ENCODE results near the gene C16orf74. TPM values are rescaled to one million over a fixed set of nuclear protein-coding genes. Genes with fewer than 3 reads are reported as not detected.

Gene C16orf74
- polyA plus RNA-seq, 3 donors = 4.1 to 4.9 (median 4.9) TPM

DNA sequence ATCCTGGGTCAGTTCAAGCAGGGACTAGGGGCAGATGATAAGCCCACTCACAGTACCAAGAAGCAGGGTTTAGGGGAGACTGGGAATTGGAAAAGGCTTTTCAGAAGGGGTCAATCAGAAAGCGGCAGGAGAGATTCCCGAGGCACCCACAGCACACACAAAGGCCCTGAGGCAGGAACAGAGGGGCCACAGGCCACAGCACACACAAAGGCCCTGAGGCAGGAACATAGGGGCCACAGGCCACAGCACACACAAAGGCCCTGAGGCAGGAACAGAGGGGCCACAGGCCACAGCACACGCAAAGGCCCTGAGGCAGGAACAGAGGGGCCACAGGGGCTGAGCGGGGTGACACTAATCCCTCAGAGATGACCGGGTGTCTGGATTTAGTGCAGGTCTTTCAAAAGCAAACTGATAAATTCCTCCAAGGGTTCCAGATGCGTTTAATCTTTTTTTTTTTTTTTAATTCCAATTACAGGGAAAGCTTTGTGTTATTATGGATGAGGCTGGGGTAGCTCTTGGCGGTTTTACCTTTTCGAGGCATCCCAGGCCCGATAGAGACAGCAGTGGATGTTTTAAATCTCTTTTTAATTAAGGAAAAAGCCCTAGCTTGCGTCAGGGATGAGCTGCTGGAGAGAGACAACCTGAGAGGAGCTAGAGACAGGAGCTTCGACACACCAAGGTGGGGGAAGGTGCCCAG is 31.1 kb downstream of the C16orf74 start:
- DNase-seq = no peak

DNA sequence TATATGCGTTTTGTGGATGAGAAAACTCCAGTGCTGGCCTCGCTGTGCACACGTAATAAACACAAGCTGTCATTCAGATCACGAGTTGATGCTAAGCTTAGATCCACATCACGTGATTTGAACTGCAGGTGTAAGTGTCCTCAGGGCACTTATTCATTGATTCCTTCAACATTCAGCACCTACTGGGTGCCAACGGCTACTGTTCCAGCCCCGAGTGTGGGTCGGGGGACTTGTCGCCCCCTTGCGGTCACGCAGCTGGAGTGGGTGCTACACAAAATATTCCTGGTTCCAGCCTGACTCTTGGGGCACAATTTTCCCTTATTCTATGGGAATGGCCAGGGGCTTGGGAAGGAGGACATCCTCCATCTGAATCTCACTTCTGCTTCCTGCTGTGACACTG is 32.2 kb downstream of the C16orf74 start:
- DNase-seq = no peak

DNA sequence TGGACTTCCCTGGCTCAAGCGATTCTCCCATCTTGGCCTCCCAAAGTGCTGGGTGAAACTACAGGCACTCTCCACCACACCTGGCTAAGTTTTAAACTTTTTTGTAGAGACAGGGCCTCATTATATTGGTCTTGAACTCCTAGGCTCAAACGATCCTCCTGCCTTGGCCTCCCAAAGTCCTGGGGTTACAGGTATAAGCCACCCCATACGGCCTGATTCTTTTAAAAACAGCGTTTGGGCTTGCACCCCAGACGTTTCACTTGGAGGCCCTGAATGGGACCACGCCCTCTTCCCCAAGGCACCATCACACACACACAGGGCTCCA is 32.8 kb downstream of the C16orf74 start:
- no peak for DNase-seq

DNA sequence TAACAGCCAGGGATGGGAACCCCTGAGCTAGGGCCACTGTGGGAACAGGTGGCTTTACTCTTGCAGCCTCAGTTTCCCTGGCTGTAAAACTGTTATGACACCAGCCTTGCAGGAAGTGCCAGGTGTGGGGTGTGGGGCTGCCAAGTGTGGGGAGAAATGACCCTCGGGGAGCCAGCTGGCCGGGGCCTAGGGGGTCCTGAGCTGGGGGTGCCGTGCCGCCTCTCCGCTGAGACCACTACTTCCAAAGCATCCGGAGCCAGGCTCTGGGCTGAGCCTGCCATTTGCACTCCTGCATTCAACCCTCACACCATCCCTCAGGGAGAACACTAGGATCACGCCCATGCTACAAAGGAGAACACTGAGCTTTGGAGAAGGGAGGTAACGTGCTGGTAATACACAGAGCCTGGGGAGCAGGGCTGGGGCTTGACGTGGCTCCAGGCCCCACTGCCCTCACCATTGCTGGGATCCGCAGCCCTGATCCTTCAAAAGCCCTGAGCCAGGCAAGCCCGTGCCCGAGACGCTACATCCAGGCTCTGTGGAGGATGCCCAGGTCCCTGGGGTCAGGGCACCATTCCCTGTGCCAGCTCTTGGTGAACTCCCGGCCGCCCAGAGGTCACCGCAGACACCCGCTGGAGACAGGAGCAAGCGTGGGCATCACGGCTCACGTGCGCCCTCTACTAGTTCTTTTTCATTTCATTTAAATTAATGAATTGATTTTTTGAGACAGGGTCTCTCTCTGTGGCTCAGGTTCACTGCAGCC is 33.3 kb downstream of the C16orf74 start:
- peak; percentile 61 for DNase-seq

DNA sequence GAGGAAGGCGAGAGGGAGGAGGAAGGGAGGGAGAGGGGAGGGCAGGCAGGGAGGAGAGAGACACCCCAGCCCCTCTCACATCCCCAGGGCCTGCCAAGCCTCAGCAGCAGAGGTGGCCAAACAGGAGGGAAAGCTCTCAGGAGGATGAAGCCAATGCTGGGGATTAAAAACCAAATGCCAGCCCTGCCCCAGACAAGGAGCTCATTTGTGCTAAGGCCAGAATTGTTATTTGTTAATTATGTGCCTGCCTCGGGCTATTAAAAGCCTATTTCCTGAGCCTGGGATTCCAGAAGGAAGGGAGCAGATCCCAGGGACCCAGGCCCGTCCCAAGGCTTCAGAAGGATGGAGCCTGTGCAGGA is 34.2 kb downstream of the C16orf74 start:
- DNase-seq = no peak

DNA sequence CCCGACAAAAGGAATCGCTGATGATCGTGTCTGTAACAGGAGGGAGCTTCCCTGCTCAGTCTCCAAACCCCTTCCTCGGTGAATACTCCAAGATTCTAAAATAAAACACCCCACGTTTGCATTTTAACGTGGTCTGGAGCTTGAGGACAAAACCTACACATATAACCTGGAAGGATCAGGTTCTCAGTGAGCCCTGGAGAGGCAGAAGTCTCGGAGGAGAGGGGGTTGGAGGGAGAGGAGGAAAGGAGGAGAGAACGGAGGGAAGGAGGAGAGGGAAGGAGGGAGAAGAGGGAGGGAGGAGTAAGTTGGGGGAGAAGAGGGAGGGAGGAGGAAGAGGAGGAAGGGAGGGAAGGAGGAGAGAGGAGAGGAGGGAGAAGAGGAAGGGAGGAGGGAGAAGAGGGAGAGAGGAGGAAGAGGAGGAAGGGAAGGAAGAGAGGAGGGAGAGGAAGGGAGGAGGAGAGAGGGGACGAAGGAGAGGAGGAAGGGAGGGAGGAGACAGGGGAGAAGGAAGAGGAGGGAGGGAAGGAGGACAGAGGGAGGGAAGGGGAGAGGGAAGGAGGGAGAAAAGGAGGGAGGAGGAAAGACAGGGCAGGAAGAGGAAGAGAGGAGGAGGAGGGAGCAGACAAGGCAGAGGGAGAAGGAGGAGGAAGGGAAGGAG is 34.7 kb downstream of the C16orf74 start:
- DNase-seq = no peak

DNA sequence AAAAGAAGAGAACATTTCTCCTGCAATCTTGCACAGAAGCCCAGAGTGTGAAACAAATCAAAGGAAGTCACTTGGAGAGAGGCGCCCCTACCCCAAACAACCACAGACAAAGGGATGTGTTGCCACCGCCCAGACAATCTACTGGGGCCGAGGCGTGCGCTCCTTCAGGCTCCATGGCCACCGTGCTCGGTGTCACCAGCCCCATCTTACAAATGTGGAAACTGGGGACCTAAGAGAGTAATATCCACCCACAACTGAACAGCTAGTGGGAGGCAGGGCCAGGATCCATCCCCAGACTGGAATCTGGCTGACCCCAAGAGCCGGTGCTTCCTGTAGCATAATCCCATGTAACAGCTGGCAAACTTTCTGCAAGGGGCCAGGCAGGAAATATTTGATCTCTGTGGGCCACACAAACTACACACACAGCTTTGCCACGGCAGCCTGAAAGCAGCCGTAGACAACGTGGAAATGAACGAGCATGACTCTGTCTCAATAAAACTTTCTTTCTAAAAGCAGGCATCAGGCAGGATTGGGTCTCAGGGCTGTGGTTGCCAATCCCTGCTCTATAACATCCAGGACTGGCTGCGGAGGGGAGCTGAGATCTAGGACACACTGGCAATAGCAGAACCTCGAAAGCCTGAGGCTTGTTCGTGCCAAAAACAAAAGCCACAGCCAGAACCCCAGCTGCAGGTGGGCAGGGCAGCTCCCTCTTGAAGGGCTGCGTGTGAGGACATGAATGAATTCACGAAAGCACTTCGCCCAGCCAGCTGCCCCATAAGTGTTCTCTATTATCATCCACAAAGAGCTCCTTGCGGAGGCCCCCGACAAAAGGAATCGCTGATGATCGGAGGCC is 35.5 kb downstream of the C16orf74 start:
- no peak for DNase-seq

DNA sequence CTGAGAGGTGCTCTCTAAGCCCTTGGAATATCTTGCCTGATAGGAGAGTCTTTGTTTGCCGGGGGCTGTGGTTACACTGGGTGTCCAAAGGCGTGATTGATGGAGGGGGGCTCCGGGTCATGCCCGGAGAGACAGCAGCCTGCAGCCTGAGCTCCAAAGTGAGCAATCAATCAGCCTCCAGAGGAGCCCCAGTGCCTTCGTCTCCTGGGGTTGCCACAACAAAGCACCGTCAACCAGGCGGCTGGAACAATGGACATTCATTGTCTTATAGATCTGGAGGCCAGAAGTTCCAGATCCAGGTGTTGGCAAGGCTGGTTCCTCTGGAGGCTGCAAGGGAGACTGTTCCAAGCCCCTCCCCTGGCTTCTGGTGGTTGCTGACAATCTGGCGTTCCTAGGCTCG is 38.1 kb downstream of the C16orf74 start:
- no peak for DNase-seq

DNA sequence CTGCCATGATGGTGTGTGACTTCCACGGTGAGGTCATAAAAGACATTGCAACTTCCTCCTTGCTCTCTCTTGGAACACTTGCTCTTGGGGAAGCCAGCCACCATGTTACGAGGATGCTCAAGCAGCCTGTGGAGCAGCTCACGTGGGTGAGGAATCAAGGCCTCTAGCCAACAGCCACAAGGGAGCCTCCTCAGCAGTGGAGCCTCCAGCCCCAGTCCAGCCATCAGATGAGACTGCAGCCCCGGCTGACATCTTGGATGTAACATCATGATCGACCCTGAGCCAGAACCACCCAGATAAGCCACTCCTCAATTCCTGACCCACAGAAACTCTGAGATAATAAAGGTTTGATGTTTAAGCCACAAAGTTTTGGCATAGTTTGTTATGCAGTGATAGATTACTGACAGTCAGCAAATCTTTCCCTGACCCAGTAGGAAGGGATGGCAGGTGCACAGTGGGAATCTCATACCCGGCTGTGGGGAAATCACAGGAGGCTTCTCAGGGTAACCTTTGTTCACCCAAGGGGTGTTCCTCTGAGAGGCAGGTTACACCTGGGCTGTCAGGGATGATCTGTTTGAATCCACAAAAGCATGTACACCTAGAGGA is 38.8 kb downstream of the C16orf74 start:
- DNase-seq = no peak

DNA sequence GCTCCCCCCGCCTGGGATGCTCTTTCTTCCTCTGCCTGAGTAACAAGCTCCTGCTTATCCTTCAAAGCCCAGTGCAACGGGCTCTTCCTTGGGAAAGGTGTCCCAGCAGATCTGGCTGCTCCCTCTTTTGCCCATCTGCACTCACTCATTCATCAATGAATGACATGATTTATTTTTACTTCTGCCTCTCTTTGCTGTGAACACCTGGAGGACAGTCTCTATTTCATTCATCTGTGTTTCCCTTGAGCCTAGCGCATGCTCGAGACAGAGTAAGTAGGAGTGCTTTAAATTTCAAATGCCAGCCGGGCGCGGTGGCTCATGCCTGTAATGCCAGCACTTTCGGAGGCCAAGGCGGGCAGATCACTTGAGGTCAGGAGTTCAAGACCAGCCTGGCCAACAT is 40.2 kb downstream of the C16orf74 start:
- no peak for DNase-seq

DNA sequence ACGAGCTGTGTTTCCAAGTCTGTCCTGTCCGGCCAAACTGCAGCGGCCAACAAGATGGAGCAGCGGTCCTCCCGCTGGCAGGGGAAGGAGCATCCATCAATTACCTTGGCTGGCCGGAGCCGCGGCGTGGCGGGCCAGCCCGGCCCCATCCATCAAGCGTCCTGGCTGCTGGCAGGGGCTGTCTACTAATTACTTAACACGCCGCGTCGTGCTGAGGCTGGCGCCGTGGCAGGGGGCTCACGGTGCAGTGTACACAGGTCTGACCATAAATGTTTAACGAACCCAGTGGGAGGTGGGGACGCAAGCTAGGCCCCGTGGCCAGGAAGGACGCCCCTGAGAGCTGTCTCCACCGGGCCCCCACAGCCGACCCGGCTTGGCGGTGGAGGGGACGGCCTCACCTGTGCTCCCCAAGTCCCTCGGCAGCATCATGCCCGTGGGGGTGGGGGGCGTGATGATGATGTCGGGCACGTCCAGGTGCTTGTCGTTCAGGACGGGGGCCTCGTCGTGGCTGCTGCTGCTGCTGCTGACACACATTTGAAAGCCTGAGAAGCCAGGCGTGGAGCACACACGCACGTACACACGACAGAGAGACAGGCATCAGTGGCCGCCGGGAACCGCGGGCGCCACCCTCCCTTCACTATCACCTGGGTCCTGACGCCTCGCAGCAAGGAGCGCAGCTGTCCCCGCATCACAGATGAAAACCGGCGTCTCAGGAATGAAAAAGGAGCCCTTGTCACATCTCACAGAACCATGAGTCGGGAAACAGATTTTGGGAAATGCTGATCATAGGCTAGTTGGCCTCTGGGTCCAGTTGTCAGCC is 40.9 kb downstream of the C16orf74 start:
- DNase-seq = no peak

DNA sequence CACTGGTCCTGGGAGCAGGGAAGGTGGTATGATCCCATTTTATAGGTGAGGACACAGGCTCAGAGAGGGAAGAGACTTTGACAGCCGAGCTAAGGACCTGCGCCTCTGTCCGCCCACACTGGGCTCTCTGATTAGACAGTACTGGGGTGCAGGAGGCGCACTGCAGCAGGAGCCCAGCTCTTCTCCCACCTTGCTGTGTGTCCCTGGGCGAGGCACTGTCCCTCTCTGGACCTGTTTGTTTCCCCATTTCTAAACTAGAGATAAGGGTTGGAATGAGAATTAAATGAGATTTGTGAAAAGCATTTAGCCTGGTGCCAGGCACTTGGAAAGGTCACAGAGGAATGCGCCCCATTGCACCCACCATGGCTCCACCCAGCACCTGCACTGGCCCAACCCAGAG is 42.6 kb downstream of the C16orf74 start:
- DNase-seq = no peak

DNA sequence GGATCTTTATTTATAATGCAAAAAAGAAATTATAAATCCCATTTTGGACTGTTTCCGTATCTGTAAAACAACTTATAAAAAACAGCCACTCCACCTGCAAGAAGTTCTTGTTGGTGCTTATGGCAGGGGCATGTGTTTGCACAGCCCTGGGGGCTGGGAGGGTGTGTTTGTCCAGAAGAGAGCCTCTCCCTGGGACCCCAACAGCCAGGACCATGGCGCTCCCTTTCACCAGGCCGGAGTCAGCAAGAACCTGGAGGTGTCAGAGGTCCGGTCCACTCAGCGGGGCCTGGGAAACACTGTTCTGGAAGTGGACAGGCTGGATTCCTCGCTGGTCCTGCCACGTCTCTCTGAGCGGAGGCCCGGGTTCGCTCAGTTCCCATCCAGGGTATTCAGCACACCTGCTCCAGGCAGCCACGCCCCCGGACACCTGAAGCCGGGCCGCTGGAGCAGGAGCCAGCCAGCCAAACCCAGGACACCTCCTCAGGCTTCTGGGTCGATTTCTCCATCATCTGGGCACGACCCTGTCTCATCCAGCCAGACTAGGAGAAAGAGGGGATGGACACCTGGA is 43.3 kb downstream of the C16orf74 start:
- DNase-seq = no peak

DNA sequence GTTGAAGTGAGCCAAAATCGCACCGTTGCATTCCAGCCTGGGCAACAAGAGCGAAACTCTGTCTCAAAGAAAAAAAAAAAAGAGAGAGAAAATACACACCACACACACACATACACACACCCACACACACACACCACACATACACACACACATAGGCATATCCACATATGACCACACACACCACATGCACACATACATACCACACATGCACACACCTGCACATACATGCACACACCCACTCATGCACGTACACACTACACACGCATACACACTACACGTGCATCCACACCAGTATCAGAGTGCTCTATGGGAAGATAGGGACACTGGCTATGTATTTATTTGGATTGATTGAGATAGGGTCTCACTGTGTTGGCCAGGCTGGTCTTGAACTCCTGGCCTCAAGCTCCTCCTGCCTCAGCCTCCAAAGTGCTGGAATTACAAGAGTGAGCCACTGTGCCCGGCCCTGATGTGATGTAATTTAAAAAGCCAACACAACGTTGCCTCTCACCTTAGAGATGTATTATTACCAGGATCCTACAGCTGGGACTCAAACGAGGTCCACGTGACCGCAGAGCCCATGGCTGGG is 44.4 kb downstream of the C16orf74 start:
- DNase-seq = no peak

DNA sequence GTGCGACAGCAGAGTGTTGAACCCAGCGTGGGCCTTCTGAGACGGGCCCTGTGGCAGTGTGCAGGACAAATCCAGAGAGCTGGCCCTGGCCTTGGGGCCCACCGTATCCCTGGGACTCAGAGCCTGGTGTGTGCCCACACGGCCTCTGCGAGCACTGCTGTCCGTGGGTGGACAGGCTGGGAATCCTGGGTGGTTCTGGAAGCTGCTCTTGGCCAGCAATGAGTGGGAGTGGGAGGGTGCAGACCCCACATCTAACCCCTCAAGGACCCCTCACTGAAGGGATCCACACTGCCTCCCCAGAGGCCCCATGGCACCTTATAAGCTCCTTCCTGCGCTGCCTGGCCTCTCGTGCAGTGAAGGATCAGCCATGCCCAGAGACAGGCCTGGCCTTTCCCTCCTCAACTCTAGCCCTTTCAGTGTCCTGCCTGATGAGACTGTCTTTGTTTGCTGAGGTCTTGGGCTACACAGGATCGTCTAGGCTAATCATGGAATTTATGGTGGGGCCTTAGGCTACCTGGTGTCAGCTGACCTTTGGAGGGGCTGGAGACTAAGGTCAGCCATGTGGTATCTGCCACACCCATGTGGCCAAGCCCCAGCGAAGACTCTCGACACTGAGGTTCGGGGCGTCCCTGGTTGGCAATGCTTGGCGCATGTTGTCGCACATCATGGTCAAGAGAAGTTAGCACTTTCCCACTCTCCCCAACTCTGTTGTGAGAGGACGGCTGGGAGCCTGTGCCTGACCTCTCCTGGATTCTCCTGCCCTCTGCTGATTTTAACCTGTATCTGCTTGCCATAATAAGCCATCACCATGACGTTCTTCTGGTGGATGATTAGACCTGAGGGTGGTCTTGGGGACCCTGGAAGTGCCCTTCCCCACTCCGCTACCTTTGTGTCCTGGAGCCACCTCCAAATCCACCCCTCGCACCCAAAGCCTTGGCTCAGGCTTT is 45.7 kb downstream of the C16orf74 start:
- no peak for DNase-seq

DNA sequence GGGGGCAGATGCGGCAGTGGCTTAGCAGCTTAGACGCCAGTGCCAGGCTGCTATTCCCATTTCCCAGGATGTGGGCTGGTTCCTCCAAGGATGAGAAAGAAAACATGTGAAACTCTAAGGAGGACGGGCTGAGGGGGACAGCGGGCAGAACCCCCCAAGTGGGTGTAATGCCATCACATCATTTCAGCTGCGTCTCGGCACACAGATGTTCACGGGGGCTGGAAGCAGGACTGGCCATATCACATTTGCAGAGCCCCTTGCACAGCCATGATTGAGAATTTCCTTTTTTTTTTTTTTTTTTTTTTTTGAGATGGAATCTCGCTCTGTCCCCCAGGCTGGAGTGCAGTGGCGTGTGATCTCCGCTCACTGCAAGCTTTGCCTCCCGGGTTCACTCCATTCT is 46.9 kb downstream of the C16orf74 start:
- no peak for DNase-seq

DNA sequence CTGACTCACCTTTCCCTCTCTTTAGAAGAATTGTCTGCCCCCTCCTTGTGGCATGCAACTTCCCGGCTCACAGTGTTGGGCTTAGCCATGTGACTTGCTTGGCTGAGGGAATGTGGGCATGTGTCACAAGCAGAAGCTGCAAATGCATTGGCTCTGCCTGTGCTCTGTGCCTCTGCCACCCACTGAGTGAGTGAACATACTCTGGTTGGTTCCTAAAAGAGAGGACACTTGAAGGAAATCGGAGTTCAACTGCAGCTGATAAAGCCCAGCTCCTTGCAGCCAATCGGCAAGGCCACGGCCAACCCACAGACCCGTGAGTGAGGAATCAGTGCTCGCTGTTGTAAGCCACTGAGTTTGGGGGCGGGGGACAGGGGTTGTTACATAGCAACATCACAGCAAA is 51.3 kb downstream of the C16orf74 start:
- DNase-seq = no peak

DNA sequence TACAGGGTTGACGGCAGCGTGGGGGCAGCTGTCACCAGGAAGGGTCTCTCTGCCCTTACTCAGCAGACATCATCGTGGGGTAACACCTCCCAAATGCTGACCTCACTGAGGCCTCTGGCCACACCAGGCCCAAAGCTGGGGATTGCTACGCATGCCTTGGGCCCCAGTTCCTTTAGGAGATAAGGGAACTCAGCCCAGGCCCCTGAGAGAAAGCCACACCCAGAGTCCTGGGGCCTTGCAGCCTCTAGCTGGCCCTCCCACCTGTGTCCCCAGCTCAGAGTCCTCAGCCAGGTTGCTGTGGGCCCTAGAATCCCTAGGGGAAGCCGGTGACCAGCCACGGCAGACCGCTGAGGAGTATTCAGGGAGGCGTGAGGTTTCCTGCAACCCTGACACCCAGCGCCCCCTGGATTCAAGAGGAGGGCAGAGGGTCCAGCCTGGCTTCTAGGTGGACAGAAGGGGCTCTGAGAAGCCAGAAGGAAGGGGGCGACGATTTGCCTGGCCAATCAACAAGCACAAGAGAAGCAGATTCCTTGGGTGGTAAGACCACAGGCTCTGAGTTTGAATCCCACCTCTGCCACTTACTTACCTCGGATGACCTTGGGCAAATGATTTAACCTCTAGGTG is 51.8 kb downstream of the C16orf74 start:
- no peak for DNase-seq

DNA sequence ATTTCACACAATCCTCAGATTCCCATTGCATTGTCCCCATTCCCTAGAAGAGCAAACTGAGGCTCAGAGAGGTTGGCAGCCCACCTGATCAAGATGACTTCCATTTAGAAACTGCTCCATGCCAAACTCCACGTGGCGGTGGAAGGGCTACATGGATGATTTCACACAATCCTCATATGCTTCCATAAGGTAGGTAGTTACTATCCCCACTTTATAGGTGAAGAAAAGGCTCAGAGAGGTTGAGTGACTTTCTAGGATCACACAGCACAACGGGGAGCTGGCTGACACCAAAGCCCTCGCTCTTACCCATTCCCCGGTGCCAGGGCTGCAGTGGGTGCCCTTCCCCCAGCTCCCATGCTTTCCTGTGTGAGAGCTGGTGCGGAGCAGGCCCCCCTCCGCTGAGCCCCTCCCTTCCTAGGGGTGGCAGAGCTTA is 52.4 kb downstream of the C16orf74 start:
- no peak for DNase-seq
